HEK293 (cell line): Measurements from ENCODE around the gene RRAS.
A peak's percentile ranks its signal among the peaks of the same experiment; 100 is the strongest.

ENCODE experiments used
- CTCF ChIA-PET: fragments of 350-600 bp; formaldehyde crosslinking; extraction: SDS; loops from one replicate; lab custom pipeline; 2021; ENCODE audit warnings: antibody characterized with exemption; lab: Yijun Ruan, JAX
- POLR2A ChIA-PET: fragments of 300-600 bp; formaldehyde crosslinking; extraction: SDS; loops from one replicate; lab custom pipeline; 2020; ENCODE audit warnings: antibody characterized with exemption, inconsistent platforms; lab: Yijun Ruan, JAX
- H3K27ac ChIP-seq: fragments of 200-500 bp; sonication (Bioruptor generic); 2 replicates; pipeline ENCODE4 v1.5.1; 2014; ENCODE audit warnings: low read depth, low read length, control low read depth, inconsistent platforms; ENCODE audit errors: extremely low read depth
- H3K36me3 ChIP-seq, 2 experiments: fragments of 200-500 bp in 1 of 2; sonication (Bioruptor generic) in 1 of 2; 1 replicate in 1 of 2; 2 replicates in 1 of 2; pipeline ENCODE4 v1.5.1; 2014 to 2017; ENCODE audit warnings: inconsistent platforms in 2 of 2, low read length in 2 of 2; ENCODE audit not compliant: control insufficient read depth in 2 of 2, insufficient read depth in 1 of 2
- H3K4me1 ChIP-seq: fragments of 200-500 bp; sonication (Bioruptor generic); 2 replicates; pipeline ENCODE4 v1.5.1; 2014; ENCODE audit warnings: mild to moderate bottlenecking, low read length, inconsistent platforms; ENCODE audit not compliant: control insufficient read depth, insufficient read depth
- H3K4me3 ChIP-seq: 2 replicates; pipeline ENCODE4 v1.5.1; 2011; ENCODE audit warnings: low read depth, mild to moderate bottlenecking, control low read depth, low read length, moderate library complexity
- H3K9me3 ChIP-seq: fragments of 200-500 bp; sonication (Bioruptor generic); 2 replicates; pipeline ENCODE4 v1.5.1; 2014; ENCODE audit warnings: low read depth, low read length, inconsistent platforms; ENCODE audit not compliant: control insufficient read depth, insufficient read depth
- RBAK ChIP-seq: fragments of 450-650 bp; formaldehyde crosslinking; IDR thresholded peaks from 2 replicates; pipeline ENCODE4 v1.5.1; 2016; ENCODE audit warnings: missing biosample characterization, missing genetic modification characterization
- ZBTB17 ChIP-seq: fragments of 450-650 bp; formaldehyde crosslinking; IDR thresholded peaks from 2 replicates; pipeline ENCODE4 v1.5.1; 2016; ENCODE audit warnings: missing biosample characterization, missing genetic modification characterization
- ZNF600 ChIP-seq: fragments of 450-650 bp; formaldehyde crosslinking; IDR thresholded peaks from 2 replicates; pipeline ENCODE4 v1.5.1; 2016; ENCODE audit warnings: missing biosample characterization, missing genetic modification characterization
- ZNF621 ChIP-seq: fragments of 450-650 bp; formaldehyde crosslinking; IDR thresholded peaks from 2 replicates; pipeline ENCODE4 v1.5.1; 2017; ENCODE audit warnings: missing biosample characterization, missing genetic modification characterization
- ZNF670 ChIP-seq: fragments of 450-650 bp; formaldehyde crosslinking; IDR thresholded peaks from 2 replicates; pipeline ENCODE4 v1.5.1; 2016; ENCODE audit warnings: missing biosample characterization, missing genetic modification characterization, low read depth
- ZNF677 ChIP-seq: fragments of 450-650 bp; IDR thresholded peaks from 2 replicates; pipeline ENCODE4 v1.5.0; 2018; ENCODE audit warnings: missing biosample characterization, mild to moderate bottlenecking, missing genetic modification characterization, moderate library complexity
- ZNF768 ChIP-seq: fragments of 450-650 bp; formaldehyde crosslinking; IDR thresholded peaks from 2 replicates; pipeline ENCODE4 v1.5.1; 2018; ENCODE audit warnings: missing biosample characterization, mild to moderate bottlenecking, missing genetic modification characterization
- ZNF791 ChIP-seq: fragments of 450-650 bp; formaldehyde crosslinking; IDR thresholded peaks from 2 replicates; pipeline ENCODE4 v1.5.1; 2016; ENCODE audit warnings: missing biosample characterization, missing genetic modification characterization
- ZNF830 ChIP-seq: fragments of 450-650 bp; IDR thresholded peaks from 2 replicates; pipeline ENCODE4 v1.5.0; 2018; ENCODE audit warnings: missing biosample characterization, missing genetic modification characterization, low read depth, mild to moderate bottlenecking, moderate library complexity
- TF ChIP-seq, protein P1 (sequence below): fragments of 450-650 bp; formaldehyde crosslinking; IDR thresholded peaks from 2 replicates; pipeline ENCODE4 v1.5.1; 2016; ENCODE audit warnings: missing biosample characterization, missing genetic modification characterization
- TF ChIP-seq, protein P2 (sequence below): fragments of 450-650 bp; formaldehyde crosslinking; IDR thresholded peaks from 2 replicates; pipeline ENCODE4 v1.5.1; 2016; ENCODE audit warnings: missing biosample characterization, missing genetic modification characterization
- TF ChIP-seq, protein P3 (sequence below): fragments of 450-650 bp; formaldehyde crosslinking; IDR thresholded peaks from 2 replicates; pipeline ENCODE4 v1.5.1; 2016; ENCODE audit warnings: missing biosample characterization, missing genetic modification characterization
- TF ChIP-seq, protein P4 (sequence below): fragments of 450-650 bp; formaldehyde crosslinking; IDR thresholded peaks from 2 replicates; pipeline ENCODE4 v1.5.1; 2017; ENCODE audit warnings: missing biosample characterization, missing genetic modification characterization

RRAS gene

DNA sequence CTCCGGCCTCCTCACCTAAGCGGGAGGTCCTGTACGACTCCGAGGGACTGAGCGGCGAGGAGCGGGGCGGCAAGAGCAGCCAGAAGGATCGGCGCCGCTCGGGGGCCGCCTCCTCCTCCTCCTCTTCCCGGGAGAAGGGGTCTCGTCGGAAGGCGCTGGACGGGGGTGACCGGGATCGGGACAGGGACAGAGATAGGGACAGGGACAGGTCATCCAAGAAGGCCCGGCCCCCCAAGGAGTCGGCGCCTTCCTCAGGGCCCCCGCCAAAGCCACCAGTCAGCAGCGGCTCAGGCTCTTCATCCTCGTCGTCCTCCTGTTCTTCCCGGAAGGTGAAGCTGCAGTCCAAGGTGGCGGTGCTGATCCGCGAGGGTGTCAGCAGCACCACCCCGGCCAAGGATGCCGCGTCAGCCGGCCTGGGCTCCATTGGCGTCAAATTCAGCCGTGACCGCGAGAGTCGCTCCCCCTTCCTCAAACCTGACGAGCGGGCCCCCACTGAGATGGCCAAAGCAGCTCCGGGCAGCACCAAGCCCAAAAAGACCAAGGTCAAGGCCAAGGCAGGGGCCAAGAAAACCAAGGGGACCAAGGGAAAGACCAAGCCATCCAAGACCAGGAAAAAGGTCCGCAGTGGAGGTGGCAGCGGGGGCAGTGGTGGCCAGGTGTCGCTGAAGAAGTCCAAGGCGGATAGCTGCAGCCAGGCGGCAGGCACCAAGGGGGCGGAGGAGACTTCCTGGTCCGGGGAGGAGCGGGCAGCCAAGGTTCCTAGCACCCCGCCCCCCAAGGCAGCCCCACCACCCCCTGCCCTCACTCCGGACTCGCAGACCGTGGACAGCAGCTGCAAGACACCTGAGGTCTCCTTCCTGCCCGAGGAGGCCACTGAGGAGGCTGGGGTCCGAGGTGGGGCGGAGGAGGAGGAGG, 12.9 kb upstream of the RRAS start:
- TF ChIP-seq ZNF791 (no peak), ZNF600 (tag by site-specific recombination) (no peak)
- TF ChIP-seq, protein P1, sequence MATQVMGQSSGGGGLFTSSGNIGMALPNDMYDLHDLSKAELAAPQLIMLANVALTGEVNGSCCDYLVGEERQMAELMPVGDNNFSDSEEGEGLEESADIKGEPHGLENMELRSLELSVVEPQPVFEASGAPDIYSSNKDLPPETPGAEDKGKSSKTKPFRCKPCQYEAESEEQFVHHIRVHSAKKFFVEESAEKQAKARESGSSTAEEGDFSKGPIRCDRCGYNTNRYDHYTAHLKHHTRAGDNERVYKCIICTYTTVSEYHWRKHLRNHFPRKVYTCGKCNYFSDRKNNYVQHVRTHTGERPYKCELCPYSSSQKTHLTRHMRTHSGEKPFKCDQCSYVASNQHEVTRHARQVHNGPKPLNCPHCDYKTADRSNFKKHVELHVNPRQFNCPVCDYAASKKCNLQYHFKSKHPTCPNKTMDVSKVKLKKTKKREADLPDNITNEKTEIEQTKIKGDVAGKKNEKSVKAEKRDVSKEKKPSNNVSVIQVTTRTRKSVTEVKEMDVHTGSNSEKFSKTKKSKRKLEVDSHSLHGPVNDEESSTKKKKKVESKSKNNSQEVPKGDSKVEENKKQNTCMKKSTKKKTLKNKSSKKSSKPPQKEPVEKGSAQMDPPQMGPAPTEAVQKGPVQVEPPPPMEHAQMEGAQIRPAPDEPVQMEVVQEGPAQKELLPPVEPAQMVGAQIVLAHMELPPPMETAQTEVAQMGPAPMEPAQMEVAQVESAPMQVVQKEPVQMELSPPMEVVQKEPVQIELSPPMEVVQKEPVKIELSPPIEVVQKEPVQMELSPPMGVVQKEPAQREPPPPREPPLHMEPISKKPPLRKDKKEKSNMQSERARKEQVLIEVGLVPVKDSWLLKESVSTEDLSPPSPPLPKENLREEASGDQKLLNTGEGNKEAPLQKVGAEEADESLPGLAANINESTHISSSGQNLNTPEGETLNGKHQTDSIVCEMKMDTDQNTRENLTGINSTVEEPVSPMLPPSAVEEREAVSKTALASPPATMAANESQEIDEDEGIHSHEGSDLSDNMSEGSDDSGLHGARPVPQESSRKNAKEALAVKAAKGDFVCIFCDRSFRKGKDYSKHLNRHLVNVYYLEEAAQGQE (tag by site-specific recombination) = 0 out of 2 replicates have a peak, but pooled peaks have one; percentile 44
- no peak overlapping the region for H3K27ac ChIP-seq
- no peaks in the 10 kb centered on the region for H3K4me1 ChIP-seq
- no peaks in the 10 kb centered on the region for H3K9me3 ChIP-seq
- H3K4me3 ChIP-seq = no peak overlapping the region
- H3K36me3 ChIP-seq = peaks cover 66 to 87% of the 10 kb centered on the region in 2 experiments
- ChIA-PET POLR2A (interaction anchor here (0.6 to 3.7 kb wide), 3 partner anchors 12 to 146 kb away, joined by 3 to 17 read pairs (median 6); partner anchors contain the start of genes BCL2L12, IRF3 and RRAS), CTCF (interaction anchor here (0.7 kb wide), 1 partner anchor 32 kb away, joined by 3 read pairs; no protein-coding TSS in a partner anchor)

DNA sequence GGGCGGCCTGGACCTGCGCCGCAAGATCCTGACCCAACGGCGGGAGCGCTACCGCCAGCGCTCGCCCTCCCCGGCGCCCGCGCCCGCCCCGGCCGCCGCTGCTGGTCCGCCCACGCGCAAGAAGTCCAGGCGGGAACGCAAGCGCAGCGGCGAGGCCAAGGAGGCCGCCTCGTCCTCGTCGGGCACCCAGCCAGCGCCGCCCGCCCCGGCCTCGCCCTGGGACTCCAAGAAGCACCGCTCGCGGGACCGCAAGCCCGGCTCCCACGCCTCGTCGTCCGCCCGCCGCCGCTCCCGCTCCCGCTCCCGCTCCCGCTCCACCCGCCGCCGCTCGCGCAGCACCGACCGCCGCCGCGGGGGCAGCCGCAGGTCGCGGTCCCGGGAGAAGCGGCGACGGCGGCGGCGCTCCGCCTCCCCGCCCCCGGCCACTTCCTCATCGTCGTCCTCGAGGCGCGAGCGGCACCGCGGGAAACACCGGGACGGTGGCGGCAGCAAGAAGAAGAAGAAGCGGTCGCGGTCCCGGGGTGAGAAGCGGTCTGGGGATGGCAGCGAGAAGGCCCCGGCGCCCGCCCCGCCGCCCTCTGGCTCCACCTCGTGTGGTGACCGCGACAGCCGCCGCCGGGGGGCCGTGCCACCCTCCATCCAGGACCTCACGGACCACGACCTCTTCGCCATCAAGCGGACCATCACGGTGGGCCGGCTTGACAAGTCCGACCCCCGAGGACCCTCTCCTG, 12.0 kb upstream of the RRAS start:
- ChIA-PET CTCF (no interaction called here), POLR2A (no interaction called here)
- Histone ChIP-seq H3K9me3 (no peaks in the 10 kb centered on the region), H3K36me3 (peaks cover 67 to 89% of the 10 kb centered on the region in 2 experiments), H3K4me1 (no peaks in the 10 kb centered on the region), H3K27ac (no peak overlapping the region), H3K4me3 (no peak overlapping the region)
- TF ChIP-seq ZNF670 (tag by site-specific recombination) = no peak
- TF ChIP-seq ZNF830 = no peak
- TF ChIP-seq, protein P2, sequence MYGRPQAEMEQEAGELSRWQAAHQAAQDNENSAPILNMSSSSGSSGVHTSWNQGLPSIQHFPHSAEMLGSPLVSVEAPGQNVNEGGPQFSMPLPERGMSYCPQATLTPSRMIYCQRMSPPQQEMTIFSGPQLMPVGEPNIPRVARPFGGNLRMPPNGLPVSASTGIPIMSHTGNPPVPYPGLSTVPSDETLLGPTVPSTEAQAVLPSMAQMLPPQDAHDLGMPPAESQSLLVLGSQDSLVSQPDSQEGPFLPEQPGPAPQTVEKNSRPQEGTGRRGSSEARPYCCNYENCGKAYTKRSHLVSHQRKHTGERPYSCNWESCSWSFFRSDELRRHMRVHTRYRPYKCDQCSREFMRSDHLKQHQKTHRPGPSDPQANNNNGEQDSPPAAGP = no peak
- TF ChIP-seq, protein P3, sequence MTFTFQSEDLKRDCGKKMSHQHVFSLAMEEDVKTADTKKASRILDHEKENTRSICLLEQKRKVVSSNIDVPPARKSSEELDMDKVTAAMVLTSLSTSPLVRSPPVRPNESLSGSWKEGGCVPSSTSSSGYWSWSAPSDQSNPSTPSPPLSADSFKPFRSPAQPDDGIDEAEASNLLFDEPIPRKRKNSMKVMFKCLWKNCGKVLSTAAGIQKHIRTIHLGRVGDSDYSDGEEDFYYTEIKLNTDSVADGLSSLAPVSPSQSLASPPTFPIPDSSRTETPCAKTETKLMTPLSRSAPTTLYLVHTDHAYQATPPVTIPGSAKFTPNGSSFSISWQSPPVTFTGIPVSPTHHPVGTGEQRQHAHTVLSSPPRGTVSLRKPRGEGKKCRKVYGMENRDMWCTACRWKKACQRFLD (tag by site-specific recombination) = no peak
- TF ChIP-seq ZNF768 (tag by site-specific recombination) = no peak
- TF ChIP-seq ZBTB17 (tag by site-specific recombination) = no peak
- TF ChIP-seq RBAK (tag by site-specific recombination) = no peak
- TF ChIP-seq, protein P4, sequence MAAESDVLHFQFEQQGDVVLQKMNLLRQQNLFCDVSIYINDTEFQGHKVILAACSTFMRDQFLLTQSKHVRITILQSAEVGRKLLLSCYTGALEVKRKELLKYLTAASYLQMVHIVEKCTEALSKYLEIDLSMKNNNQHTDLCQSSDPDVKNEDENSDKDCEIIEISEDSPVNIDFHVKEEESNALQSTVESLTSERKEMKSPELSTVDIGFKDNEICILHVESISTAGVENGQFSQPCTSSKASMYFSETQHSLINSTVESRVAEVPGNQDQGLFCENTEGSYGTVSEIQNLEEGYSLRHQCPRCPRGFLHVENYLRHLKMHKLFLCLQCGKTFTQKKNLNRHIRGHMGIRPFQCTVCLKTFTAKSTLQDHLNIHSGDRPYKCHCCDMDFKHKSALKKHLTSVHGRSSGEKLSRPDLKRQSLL = no peak
- TF ChIP-seq ZNF621 = no peak
- no peak for TF ChIP-seq ZNF677
